Germinal center (tissue), 1 donor: Measurements from ENCODE around the gene TANC1.
"Not testable (repeated sequence)": the region's sequence is repeated elsewhere in the genome, so short reads cannot be mapped to it uniquely, and the experiment has no call there.

Experiments
- DNase-seq: peaks from one replicate; pipeline ENCODE4 v3.0.0; 2012; ENCODE audit warnings: mixed read lengths, low spot score

TANC1 gene

GRCh38 chr2:159140070-159140769, 171.8 kb downstream of the TANC1 start:
- no peak for DNase-seq

DNA sequence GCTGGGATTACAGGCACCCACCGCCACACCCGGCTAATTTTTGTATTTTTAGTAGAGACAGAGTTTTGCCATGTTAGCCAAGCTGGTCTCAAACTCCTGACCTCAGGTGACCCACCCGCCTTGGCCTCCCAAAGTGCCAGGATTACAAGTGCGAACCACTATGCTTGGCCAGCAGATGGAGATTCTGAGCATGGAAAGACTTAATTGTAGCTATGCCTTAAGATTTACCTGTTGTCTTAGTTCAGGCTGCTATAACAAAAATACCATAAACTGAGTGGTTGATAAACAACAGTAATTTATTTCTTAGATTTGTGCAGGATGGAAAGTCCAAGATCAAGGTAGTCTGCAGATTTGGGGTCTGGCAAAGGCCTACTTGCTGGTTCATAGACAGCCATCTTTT, 172.4 kb downstream of the TANC1 start:
- DNase-seq: not testable (repeated sequence)

- no peak for DNase-seq
Measured at GRCh38 chr2:159144776-159145614, 176.6 kb downstream of the TANC1 start.

GRCh38 chr2:159145745-159146354, 177.4 kb downstream of the TANC1 start:
- DNase-seq: no peak

GRCh38 chr2:159146996-159147666, 178.7 kb downstream of the TANC1 start:
- no peak for DNase-seq

GRCh38 chr2:159147690-159148089, 179.2 kb downstream of the TANC1 start:
- no peak for DNase-seq

DNA sequence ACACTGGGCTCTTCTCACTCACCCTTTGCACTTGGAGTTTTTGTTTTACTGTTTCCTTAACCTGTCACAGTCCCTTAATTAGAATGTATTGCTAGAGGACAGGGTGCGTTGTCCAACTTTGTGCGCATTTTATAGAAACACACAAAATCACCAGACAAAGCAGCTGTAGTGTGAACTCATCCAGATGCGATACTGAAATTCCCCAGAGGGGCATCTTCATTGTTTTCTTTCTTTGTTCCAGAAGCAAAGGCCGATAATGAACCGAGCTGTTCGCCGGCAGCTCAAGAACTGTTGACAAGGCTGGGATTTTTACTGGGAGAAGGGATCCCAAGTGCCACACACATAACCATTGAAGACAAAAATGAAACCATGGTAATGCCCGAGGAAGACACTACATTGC, 180.5 kb downstream of the TANC1 start:
- no peak for DNase-seq

GRCh38 chr2:159149747-159150146, 181.3 kb downstream of the TANC1 start:
- no peak for DNase-seq

DNA sequence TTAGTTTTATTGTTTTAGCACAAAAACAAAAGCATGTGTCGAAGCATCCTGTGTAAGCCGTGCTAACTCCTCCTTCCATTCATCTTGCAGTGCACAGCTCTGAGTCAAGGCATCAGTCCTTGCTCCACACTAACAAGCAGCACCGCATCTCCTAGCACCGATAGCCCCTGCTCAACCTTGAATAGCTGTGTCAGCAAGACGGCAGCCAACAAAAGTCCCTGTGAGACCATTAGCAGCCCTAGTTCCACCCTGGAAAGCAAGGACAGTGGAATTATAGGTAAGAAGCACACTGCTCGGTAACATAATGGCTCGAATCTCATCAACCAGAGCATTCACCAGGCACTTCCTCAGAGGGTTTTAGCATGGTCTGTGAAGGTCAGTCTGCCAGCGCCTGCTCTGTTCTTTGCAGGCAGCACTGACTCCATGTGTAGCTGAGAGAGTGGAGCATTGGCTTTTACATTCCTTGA, 181.9 kb downstream of the TANC1 start:
- no peak for DNase-seq

- no peak for DNase-seq
Measured at GRCh38 chr2:159151198-159152127, 183.0 kb downstream of the TANC1 start.

DNA sequence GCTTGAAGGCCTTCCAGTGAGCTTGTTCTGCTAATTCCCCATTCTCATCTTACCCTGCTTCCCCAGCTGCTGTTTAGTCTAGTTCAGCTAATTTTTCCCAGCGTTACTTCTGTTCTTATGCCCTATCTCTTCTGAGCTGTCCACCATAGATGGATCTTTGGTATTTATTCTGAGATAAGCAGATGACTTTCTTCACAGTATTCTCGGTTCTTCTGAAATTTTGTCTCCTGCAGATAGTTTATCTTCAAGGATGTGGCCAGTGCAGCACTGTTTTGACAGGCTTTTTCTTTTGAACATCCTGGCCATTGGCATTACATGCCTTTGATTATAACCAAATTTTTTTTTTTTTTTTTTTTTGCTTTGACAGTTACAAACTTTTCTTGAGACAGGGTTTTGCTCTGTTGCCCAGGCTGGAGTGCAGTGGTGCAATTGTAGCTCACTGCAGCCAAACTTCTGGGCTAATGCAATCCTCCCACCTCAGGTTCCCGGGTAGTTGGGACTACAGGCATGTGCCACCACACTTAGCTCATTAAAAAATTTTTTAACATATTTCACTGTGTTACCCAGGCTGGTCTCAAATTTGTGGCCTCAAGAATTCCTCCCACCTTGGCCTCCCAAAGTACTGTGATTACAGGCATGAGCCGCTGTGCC, 183.8 kb downstream of the TANC1 start:
- DNase-seq: no peak

- no peak for DNase-seq
Measured at GRCh38 chr2:159153063-159153462, 184.6 kb downstream of the TANC1 start.

DNA sequence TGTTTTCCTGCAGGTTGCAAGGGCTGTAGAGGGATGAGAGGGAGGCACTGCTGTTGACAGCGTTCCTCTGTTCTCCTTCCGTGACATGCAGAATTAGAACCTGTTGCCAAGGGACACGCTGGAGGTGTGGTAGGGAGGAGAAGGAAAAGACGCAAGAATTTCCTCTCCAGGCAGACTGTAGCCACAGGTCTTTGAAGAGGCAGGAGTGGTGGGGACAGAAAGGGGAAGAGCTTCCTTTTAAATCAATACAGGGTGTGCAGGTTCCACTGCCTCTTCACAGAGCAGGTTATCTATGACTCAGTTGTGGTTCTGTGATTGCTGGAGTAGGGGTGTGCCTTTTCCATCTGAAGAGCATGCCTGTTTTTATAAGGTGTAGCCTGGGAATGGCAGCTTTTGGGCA, 185.0 kb downstream of the TANC1 start:
- DNase-seq: no peak

- DNase-seq: no peak
Measured at GRCh38 chr2:159153951-159154350, 185.5 kb downstream of the TANC1 start.

DNA sequence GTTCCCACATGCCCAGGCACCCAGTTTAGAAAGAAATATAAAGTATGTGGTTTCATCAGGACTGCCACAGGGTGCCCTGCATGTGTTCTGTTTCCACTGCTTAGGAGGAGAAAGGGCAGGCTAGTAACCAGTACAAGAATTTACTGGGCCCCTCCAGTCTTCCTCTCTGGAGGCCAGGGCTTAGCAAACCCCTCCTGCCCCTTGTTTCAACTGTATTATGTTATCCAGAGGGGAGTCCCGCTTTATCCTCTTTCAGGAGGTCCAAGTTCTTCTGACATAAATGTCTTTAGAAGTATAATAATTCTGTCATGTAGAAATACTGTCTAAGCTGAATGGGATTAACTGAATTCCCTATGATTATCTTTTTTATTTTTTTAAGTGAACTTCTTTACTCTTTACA, 185.9 kb downstream of the TANC1 start:
- DNase-seq: no peak

DNA sequence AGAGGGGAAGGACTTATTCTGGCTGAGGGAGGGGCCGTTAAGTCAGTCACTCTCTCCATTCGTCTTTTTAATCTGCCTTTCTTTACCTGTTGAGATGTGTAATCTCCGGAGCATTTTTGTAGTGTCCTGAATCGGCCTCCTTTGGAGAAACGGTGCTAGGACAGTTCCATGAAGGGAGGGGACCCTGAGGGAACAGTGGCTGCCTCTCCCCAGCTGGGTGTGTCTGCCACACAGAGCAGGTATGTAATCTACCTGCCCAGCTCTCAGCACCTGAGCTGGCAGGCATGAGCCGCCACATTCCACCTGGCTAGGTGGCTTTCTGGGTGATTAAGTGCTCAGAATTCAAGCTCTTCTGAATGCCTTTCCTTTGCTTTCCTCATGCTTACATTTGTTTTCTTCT, 186.9 kb downstream of the TANC1 start:
- DNase-seq: no peak

DNA sequence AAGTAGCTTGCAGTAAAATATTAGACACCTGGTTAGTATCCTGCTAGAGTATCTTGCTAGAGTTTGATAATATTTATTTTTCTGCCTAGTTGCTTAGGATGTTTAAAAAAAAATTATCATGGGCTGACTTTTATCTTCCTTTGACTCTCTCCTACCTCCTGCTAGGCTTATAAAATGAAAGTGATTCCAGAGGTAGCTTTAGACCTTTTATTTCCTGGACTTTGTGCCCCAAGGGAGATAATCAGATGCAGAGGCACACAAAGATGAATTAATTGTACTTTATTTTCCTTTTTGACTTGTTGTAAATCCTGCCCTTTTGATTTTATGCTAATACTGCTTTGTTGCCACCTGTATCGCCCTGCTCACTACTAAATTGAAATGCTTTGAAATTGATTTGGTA, 187.4 kb downstream of the TANC1 start:
- no peak for DNase-seq

GRCh38 chr2:159156834-159157233, 188.4 kb downstream of the TANC1 start:
- DNase-seq: no peak

GRCh38 chr2:159157361-159158209, 189.1 kb downstream of the TANC1 start:
- no peak for DNase-seq

DNA sequence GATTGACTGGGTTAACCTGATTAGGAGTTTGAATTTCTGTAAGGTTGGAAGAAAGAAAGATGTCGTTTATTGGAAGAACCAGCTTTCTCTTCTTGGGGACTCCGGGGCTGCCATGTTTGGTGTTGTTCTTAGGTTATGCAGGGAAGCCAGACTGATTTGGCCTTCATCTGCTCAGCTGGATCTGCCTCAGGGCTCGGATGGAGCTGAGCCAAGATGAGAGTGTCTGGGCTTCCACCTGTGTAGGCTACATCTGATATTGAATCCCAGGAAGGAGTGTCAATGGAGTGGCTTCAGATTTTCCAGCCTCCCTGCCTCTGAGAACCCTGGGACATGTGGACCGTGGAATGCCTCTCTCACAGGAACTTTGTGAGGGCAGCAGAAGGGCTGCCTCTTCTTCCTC, 192.0 kb downstream of the TANC1 start:
- no peak for DNase-seq
